GM19193 (cell line): ENCODE results near the gene ZRANB1.

Source experiments
- POLR2A ChIP-seq: IDR thresholded peaks from 4 replicates; pipeline ENCODE4 v1.6.1; 2011; ENCODE audit not compliant: insufficient read depth, insufficient read length; ENCODE audit errors: extremely low read depth

ZRANB1 gene

GRCh38 chr10:125022671-125023070 lies 80.7 kb downstream of the ZRANB1 start:
- no peak for TF ChIP-seq POLR2A

- no peak for TF ChIP-seq POLR2A
Observed at GRCh38 chr10:125023255-125023654, 81.3 kb downstream of the ZRANB1 start.

- TF ChIP-seq POLR2A = no peak
Observed at GRCh38 chr10:125023862-125024496, 82.1 kb downstream of the ZRANB1 start.

GRCh38 chr10:125024497-125025234 lies 82.7 kb downstream of the ZRANB1 start:
- TF ChIP-seq POLR2A = no peak

GRCh38 chr10:125025341-125025740 lies 83.4 kb downstream of the ZRANB1 start:
- TF ChIP-seq POLR2A = no peak

GRCh38 chr10:125026036-125026931 lies 84.4 kb downstream of the ZRANB1 start:
- no peak for TF ChIP-seq POLR2A

- TF ChIP-seq POLR2A = no peak
Observed at GRCh38 chr10:125026974-125027735, 85.2 kb downstream of the ZRANB1 start.

GRCh38 chr10:125027871-125028869 lies 86.2 kb downstream of the ZRANB1 start:
- TF ChIP-seq POLR2A = no peak

GRCh38 chr10:125029584-125030242 lies 87.8 kb downstream of the ZRANB1 start:
- TF ChIP-seq POLR2A = no peak

- TF ChIP-seq POLR2A = no peak
Observed at GRCh38 chr10:125030567-125031197, 88.8 kb downstream of the ZRANB1 start.

- TF ChIP-seq POLR2A = no peak
Observed at GRCh38 chr10:125032474-125033020, 90.6 kb downstream of the ZRANB1 start.
